Bone marrow (tissue), 2 donors: ENCODE results near the gene GTF2F2.
A peak's percentile ranks its signal among the peaks of the same experiment; 100 is the strongest.
"Not testable (repeated sequence)": the region's sequence is repeated elsewhere in the genome, so short reads cannot be mapped to it uniquely, and the experiment has no call there.

Source experiments
- DNase-seq, 2 donors: peaks; one replicate each; lab custom pipeline; 2025; lab: John Stamatoyannopoulos, UW

GTF2F2 gene

DNA sequence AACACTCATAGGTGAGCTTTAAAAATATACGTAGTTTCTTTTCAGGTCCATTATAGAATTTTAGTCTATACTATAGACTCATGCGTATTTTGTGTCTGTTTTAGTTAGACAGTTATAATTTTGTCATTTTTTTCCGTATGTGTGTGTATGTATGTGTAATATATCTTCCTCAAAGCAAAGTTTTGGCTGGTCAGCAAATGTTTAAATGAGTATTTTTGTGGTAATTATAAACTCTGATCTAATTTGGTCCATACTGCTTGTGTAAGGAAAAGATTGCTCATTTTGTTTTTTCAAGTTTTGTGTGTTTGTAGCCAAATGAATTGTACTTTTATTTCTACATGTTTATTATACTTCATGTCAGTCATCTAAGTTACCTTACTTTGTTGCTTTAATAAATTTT, 60.0 kb downstream of the GTF2F2 start:
- no peak for DNase-seq

DNA sequence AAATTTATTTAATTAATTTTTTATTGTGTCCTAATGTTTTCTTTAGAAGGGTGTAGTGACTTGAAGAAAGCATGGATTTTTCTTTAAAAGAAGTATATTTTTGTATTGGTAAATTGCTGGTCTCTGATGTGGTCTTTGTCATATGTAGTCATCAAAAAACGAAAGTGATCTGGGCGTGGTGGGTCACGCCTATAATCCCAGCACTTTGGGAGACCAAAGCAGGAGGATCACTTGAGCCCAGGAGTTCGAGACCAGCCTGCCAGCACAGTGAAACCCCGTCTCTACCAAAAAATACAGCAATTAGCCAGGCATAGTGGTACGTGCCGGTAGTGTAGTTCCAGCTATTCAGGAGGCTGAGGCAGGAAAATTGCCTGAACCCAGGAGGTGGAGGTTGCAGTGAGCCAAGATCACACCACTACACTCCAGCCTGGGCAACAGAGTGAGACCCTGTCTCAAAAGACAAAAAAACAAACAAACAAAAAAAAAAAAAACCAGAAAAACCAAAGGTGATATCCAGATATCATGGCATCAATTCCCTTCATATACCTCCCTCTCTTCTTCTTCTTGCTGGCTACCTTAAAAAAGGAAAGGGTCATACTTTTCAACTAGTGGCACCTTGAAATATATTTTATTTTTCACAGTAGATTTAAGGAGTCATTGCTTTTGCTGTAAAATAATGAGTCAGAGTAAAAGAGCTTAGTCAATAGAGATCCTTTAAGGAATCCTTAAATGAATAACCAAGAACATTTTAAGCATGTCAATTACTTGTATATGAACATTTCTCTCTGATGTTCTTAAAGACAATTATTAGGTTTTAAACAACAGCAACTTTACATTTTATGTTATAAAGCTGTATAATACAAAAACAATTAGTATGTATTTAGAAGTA, 60.6 kb downstream of the GTF2F2 start:
- DNase-seq = no peak

- DNase-seq = no peak
Observed at GRCh38 chr13:45184693-45185092, 64.4 kb downstream of the GTF2F2 start.

DNA sequence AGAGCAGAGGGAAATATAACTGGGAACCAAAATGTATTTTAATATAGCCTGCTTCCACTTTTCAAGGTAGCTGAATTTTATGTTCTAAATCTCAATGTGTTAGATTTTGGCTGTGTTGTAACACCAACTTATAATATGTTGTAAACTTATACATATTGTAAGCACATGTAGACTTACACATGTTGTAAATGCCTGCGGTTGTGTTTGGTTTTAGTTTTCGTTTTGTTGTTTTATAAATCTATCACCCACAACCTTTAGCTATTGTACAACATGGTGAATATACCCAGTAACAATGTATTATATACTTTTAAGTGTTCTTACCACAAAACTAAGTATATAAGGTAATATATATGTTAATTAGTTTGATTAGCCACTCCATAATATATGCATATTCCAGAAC, 65.0 kb downstream of the GTF2F2 start:
- no peak for DNase-seq

DNA sequence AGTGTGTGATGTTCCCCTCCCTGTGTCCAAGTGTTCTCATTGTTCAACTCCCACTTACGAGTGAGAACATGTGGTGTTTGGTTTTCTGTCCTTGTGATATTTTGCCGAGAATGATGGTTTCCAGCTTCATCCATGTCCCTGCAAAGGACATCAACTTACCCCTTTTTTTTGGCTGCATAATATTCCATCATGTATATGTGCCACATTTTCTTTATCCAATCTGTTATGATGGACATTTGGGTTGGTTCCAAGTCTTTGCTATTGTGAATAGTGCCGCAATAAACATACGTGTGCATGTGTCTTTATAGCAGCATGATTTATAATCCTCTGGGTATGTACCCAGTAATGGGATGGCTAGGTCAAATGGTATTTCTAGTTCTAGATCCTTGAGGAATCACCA, 68.8 kb downstream of the GTF2F2 start:
- DNase-seq = not testable (repeated sequence)

GRCh38 chr13:45189511-45189910, 69.2 kb downstream of the GTF2F2 start:
- DNase-seq = not testable (repeated sequence)

GRCh38 chr13:45191874-45192273, 71.6 kb downstream of the GTF2F2 start:
- no peak for DNase-seq

- DNase-seq = no peak
Observed at GRCh38 chr13:45194081-45194939, 74.0 kb downstream of the GTF2F2 start.

- no peak for DNase-seq
Observed at GRCh38 chr13:45195421-45195820, 75.1 kb downstream of the GTF2F2 start.

- DNase-seq = no peak
Observed at GRCh38 chr13:45196096-45196495, 75.8 kb downstream of the GTF2F2 start.

DNA sequence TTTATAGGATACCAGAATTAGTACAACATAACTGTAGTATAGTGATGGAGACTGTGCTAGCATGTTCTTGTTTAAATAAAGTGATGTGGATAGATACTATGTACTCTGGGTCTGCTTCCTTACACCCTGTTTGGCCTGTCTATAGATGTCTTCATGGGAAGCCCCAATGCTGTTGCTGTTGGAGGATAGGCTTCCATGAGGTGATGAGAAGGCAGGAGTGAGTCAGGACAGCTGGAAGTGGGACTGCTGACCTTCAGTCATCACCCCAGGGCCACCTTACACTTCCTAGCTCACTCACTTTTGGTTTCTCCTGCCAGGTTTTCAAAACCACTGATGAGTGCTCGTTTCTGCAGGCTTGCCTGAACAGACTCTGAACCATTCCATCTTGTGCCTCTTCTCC, 76.3 kb downstream of the GTF2F2 start:
- DNase-seq = no peak

- DNase-seq = no peak
Observed at GRCh38 chr13:45198041-45198440, 77.7 kb downstream of the GTF2F2 start.

GRCh38 chr13:45198924-45199323, 78.6 kb downstream of the GTF2F2 start:
- no peak for DNase-seq

GRCh38 chr13:45199711-45200110, 79.4 kb downstream of the GTF2F2 start:
- peak in 1 of 2 donors; percentile 26 for DNase-seq

DNA sequence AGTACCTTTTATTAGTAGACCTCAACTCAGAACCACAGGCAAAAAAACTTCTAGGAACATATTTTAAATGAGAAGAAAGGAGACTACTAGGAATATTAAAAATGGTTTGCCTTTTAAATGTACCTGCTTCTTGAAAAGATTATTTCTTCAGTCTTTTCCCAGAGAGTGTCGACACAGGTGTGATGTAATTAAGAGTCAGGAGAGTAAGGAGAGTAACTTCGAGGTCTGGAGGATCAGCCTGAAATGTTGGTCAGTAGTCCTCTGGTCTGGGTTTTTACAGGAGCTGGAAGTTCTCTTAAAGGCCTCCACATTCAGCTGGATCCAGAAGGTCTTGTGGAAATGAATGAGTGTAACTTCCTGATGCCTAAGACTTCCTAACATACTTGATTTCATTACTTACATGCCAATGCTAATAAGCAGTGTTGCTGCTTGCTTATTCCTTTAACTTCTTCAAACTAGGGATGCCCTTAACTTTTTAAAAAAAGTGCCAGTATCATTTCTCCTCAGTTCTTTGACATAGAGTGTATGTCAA, 80.5 kb downstream of the GTF2F2 start, which contains the start of gene KCTD4:
KCTD4 (minus strand) TSS at position 345 of the 532 bp plus-strand sequence. CDS start 6,478 bp downstream, outside the sequence.
- DNase-seq = no peak

DNA sequence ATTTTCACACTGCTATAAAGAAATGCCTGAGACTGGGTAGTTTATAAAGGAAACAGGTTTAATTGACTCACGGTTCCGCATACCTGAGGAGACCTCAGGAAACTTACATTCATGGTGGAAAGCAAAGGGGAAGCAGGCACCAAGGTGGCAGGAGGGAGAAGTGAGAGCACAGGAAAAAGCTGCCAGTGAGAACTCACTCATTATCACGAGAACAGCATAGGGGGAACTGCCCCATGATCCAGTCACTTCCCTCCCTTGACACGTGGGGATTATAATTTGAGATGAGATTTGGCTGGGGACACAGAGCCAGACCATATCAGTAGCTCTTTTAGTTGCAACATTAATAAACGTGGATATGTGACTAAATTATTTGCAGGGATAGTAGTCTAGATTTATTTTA, 84.8 kb downstream of the GTF2F2 start:
- no peak for DNase-seq

GRCh38 chr13:45206340-45206739, 86.0 kb downstream of the GTF2F2 start:
- no peak for DNase-seq

- DNase-seq = no peak
Observed at GRCh38 chr13:45207319-45207718, 87.0 kb downstream of the GTF2F2 start.

DNA sequence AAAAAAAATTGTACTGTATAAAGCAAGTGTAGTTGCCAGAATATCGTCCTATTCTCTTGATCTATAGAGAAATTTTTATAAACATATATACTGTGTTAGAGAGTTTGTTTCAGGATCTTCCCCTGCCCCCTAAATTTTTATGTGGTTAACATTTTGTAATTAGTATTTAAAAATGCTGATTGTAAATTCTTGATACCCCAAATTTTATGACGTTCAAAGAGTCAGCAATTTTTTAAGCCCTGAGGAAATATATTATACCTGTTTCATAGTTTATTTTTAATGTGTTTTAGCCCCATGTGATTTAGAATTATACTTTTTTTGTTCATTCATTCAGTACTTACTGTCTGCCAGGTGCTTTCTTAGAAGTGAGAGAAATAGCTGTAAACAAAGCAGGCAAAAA, 87.8 kb downstream of the GTF2F2 start:
- DNase-seq = no peak

GRCh38 chr13:45209229-45209628, 88.9 kb downstream of the GTF2F2 start:
- no peak for DNase-seq

DNA sequence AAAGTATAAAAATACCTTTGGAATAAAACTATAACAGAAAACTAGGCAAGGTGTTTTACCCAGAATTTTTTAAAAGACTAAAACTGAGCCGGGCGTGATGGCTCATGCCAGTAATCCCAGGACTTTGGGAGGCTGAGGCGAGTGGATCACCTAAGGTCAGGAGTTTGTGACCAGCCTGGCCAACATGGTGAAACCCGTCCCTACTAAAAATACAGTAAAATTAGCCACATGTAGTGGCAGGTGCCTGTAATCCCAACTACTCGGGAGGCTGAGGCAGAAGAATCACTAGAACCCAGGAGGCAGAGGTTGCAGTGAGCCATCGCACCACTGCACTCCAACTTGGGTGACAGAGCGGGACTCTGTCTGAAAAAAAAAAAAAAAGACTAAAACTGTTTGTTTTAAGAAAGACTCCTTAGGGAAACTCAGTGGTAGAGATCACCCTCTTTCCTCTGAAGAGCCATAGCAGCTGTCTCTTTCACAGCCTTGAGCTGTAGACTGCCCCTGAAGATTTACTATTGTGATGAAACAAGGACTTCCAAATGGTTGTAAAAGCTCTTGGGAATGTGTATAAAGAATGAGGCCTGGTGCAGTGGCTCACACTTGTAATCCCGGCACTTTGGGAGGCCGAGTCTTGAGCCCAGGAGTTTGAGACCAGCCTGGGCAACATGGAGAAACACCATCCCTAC, 95.2 kb downstream of the GTF2F2 start:
- no peak for DNase-seq

DNA sequence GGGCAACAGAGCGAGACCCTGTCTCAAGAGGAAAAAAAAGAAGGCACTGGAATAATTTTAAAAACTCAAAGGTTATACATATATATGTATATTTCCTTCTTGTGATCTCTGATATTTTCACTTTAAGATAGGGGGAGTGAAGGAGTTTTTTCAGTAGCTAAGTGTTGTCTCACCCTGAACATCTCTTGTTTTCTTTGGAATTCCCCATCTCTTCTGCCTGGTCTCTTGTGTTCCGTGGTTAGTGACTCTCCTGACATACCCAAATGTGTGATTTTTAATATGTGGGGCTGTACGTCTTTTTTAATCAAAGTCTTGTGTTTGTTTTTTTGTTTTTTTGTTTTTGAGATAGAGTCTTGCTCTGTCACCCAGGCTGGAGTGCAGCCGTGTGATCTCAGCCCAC, 95.9 kb downstream of the GTF2F2 start:
- DNase-seq = no peak
